OCI-LY7 (cell line): Measurements from ENCODE around the gene OSBPL6.

Experiments used
- CTCF ChIP-seq: fragments of 200-600 bp; sonication (generic); conservative IDR thresholded peaks from 2 replicates; pipeline ENCODE4 v1.5.1; 2014; ENCODE audit warnings: mild to moderate bottlenecking, antibody characterized with exemption, low read length, moderate library complexity, mixed read lengths
- EZH2phosphoT487 ChIP-seq: fragments of 200-600 bp; sonication (generic); IDR thresholded peaks from 2 replicates; pipeline ENCODE4 v1.6.1; 2018; ENCODE audit warnings: low read depth, borderline replicate concordance, mild to moderate bottlenecking, mixed run types, antibody characterized with exemption, low read length, moderate library complexity, mixed read lengths

DNA sequence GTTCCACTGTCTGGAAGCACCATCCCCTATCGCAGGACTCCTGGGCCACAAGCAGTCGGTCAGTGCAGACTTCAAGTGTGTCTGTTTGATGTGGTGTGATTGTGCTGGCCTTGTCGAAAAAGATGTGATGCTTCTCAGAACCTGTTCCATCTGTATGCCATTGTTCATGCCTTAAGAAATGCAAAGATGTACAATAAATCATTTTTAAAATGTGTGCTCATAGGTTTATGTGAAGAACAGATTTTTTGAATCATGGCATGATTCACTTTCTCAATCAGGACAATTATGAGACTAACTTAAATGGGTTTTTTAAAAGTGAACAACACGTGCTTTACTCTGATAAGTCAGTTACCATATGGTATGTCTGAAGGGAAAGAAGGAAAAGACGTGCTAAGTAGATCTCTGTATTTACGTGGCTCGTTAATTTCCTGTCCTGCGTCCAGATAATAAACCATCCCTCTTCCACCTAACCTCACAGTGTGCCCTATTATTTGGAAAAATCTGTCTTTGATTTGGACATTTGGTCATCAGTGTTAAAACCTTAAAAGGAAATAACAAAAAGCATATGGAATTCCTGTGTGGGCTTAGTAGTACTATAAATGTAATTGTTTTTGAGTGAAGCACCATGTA lies 201.7 kb downstream of the OSBPL6 start:
- no peak for TF ChIP-seq CTCF
- no peak for TF ChIP-seq EZH2phosphoT487
